ENCODE results near the gene KCTD19.

- TF ChIP-seq CTCF (IDR thresholded peaks at IDR 0.05) (no peak), EP300 (IDR thresholded peaks at IDR 0.05) (no peak), POLR2AphosphoS5 (IDR thresholded peaks at IDR 0.05) (no peak)
These were observed 448 bp downstream of the KCTD19 start for GRCh38 chr16:67326115-67326471.

Measured in esophagus muscularis mucosa (tissue), 4 donors.